PFSK-1 (cell line): ENCODE data around the gene MARCHF3.

ENCODE experiments used
- FOXP2 ChIP-seq: optimal IDR thresholded peaks from 2 replicates; pipeline ENCODE3; 2011; ENCODE audit warnings: borderline replicate concordance, control low read depth, inconsistent platforms; ENCODE audit not compliant: insufficient read depth; ENCODE audit errors: extremely low read length, extremely low read depth
- POLR2AphosphoS5 ChIP-seq: IDR thresholded peaks from 2 replicates; pipeline ENCODE4 v1.6.1; 2012; ENCODE audit warnings: low read depth, mild to moderate bottlenecking, control low read depth, low read length, moderate library complexity
- REST ChIP-seq, 2 experiments: IDR thresholded peaks; 2 replicates each; pipeline versions ENCODE4 v1.6.1 to v1.8.0; 2011 to 2012; ENCODE audit warnings: low read depth in 2 of 2, low read length in 2 of 2, control low read depth in 1 of 2, inconsistent platforms in 1 of 2, mild to moderate bottlenecking in 1 of 2, moderate library complexity in 1 of 2; ENCODE audit not compliant: insufficient read depth in 1 of 2
- SIN3A ChIP-seq: IDR thresholded peaks from 2 replicates; pipeline ENCODE4 v1.6.1; 2012; ENCODE audit warnings: mild to moderate bottlenecking, low read length, moderate library complexity, borderline replicate concordance; ENCODE audit not compliant: insufficient read depth
- TAF1 ChIP-seq: IDR thresholded peaks from 2 replicates; pipeline ENCODE4 v1.6.1; 2012; ENCODE audit warnings: low read length, control low read depth, borderline replicate concordance; ENCODE audit not compliant: insufficient read depth

Gene MARCHF3

GRCh38 chr5:127042593-127042992 is 12.2 kb upstream of the MARCHF3 start:
- TF ChIP-seq TAF1 (no peak), FOXP2 (no peak), SIN3A (no peak), POLR2AphosphoS5 (no peak), REST (IDR thresholded peaks at IDR 0.05; ENCODE audit: insufficient read depth in 1 of 2, low read depth in 2 of 2, low read length in 2 of 2) (no peak)

GRCh38 chr5:127041571-127041970 is 11.2 kb upstream of the MARCHF3 start:
- no peak for TF ChIP-seq SIN3A
- no peak for TF ChIP-seq REST (IDR thresholded peaks at IDR 0.05; ENCODE audit: insufficient read depth in 1 of 2, low read depth in 2 of 2, low read length in 2 of 2)
- TF ChIP-seq TAF1: no peak
- TF ChIP-seq FOXP2: no peak
- no peak for TF ChIP-seq POLR2AphosphoS5

- TF ChIP-seq POLR2AphosphoS5 (no peak), REST (IDR thresholded peaks at IDR 0.05; ENCODE audit: insufficient read depth in 1 of 2, low read depth in 2 of 2, low read length in 2 of 2) (no peak), TAF1 (no peak), FOXP2 (no peak), SIN3A (no peak)
Observed at GRCh38 chr5:127040796-127041520, 10.6 kb upstream of the MARCHF3 start.

- TF ChIP-seq POLR2AphosphoS5 (no peak), REST (IDR thresholded peaks at IDR 0.05; ENCODE audit: insufficient read depth in 1 of 2, low read depth in 2 of 2, low read length in 2 of 2) (peak; percentile 26 to 62; a peak in 1 of 4 replicates)
Observed at GRCh38 chr5:127038550-127038949, 8.2 kb upstream of the MARCHF3 start.

GRCh38 chr5:127031863-127032232 is 1.5 kb upstream of the MARCHF3 start:
- TF ChIP-seq REST (IDR thresholded peaks at IDR 0.05; ENCODE audit: insufficient read depth in 1 of 2, low read depth in 2 of 2, low read length in 2 of 2): no peak
- TF ChIP-seq POLR2AphosphoS5: no peak
- TF ChIP-seq TAF1: no peak
- no peak for TF ChIP-seq FOXP2
- no peak for TF ChIP-seq SIN3A
